Measurements from ENCODE around the gene PCGF2.

PCGF2 gene

GRCh38 chr17:38705523-38705802, 42.7 kb downstream of the PCGF2 start:
- no peak for DNase-seq (ENCODE audit: low read depth)

GRCh38 chr17:38704606-38705522, 43.3 kb downstream of the PCGF2 start, which contains the start of gene MLLT6:
Gene MLLT6 (plus strand): TSS chr17:38705273. CDS start chr17:38705633, 360 bp downstream.
- peak; percentile 86 for DNase-seq (ENCODE audit: low read depth)
- peak within 1 kb of the TSS; percentile 92 for H3K4me3 ChIP-seq (ENCODE audit: low read depth, low read length)
- no peak for TF ChIP-seq CTCF (IDR thresholded peaks at IDR 0.05; ENCODE audit: insufficient read depth, low read depth, low read length, missing control alignments)

More at GRCh38 chr17:38705523-38705802, 42.7 kb downstream of the PCGF2 start:
- no peak for TF ChIP-seq CTCF (IDR thresholded peaks at IDR 0.05; ENCODE audit: insufficient read depth, low read depth, low read length, missing control alignments)
- H3K4me3 ChIP-seq (ENCODE audit: low read depth, low read length), result peak overlapping the region; percentile 92

- peak overlapping the region; percentile 83 for H3K4me3 ChIP-seq (ENCODE audit: low read depth, low read length)
- peak; percentile 96 for DNase-seq (ENCODE audit: low read depth)
- peak; percentile 5 for TF ChIP-seq CTCF (IDR thresholded peaks at IDR 0.05; ENCODE audit: insufficient read depth, low read depth, low read length, missing control alignments)
Observed at GRCh38 chr17:38703742-38704605, 44.2 kb downstream of the PCGF2 start.

- peak overlapping the region; percentile 83 for H3K4me3 ChIP-seq (ENCODE audit: low read depth, low read length)
- TF ChIP-seq CTCF (IDR thresholded peaks at IDR 0.05; ENCODE audit: insufficient read depth, low read depth, low read length, missing control alignments), result no peak
- DNase-seq (ENCODE audit: low read depth), result peak; percentile 70
Observed at GRCh38 chr17:38702916-38703741, 45.0 kb downstream of the PCGF2 start.

- TF ChIP-seq CTCF (IDR thresholded peaks at IDR 0.05; ENCODE audit: insufficient read depth, low read depth, low read length, missing control alignments), result no peak
- DNase-seq (ENCODE audit: low read depth), result peak; percentile 93
- peak overlapping the region; percentile 83 for H3K4me3 ChIP-seq (ENCODE audit: low read depth, low read length)
Observed at GRCh38 chr17:38702166-38702915, 45.8 kb downstream of the PCGF2 start.
